ENCODE data around the gene FCRL1. TPM values are rescaled to one million over a fixed set of nuclear protein-coding genes. Genes with fewer than 3 reads are reported as not detected.

FCRL1 gene
- total and polyA plus RNA-seq, 2 donors (not counting 3 experiments of a cell fraction or from before 2014, with no cell fraction given) = not detected

GRCh38 chr1:157774412-157774811 is 45.5 kb downstream of the FCRL1 start:
- H3K4me2 ChIP-seq (ENCODE audit: insufficient read depth, low read length) = no peak overlapping the region
- H3K9me3 ChIP-seq (replicated peaks; ENCODE audit: control insufficient read depth, insufficient read depth, low read length) = no peaks in the 10 kb centered on the region
- H3K36me3 ChIP-seq (ENCODE audit: control insufficient read depth in 2 of 2, extremely low read depth in 1 of 2, insufficient read depth in 2 of 2, low read length in 2 of 2) = no peaks in the 10 kb centered on the region
- intact Hi-C loops (cut with micrococcal nuclease) (no loop called here), dilution Hi-C loops (cut with MboI; ENCODE audit: extremely low pct_ligation_motif_present, low sequenced_read_pairs) (no loop called here)
- H3K4me3 ChIP-seq (replicated peaks in 1 of 3; ENCODE audit: insufficient read depth in 1 of 3, low read depth in 1 of 3, low read length in 3 of 3) = no peak overlapping the region
- no peaks in the 10 kb centered on the region for H3K9me1 ChIP-seq (replicated peaks; ENCODE audit: control insufficient read depth, extremely low read depth, insufficient read depth, low read length)
- CTCF ChIA-PET = no interaction called here
- no peak overlapping the region for H2AFZ ChIP-seq (ENCODE audit: low read depth, low read length)
- POLR2A ChIA-PET = no interaction called here
- H3K9ac ChIP-seq (replicated peaks; ENCODE audit: extremely low read depth, insufficient read depth, low read length) = no peak overlapping the region
- no peaks in the 10 kb centered on the region for H3K27me3 ChIP-seq (ENCODE audit: control insufficient read depth in 2 of 2, insufficient read depth in 2 of 2, low read length in 2 of 2)
- no TSS peak for BruUV-seq (replicated peaks)
- FAIRE-seq (no peak), DNase-seq (ENCODE audit: low read depth, low spot score) (no peak)
- H3K27ac ChIP-seq (ENCODE audit: insufficient read depth, low read depth, low read length) = no peak overlapping the region
- no peaks in the 10 kb centered on the region for H3K4me1 ChIP-seq (ENCODE audit: control insufficient read depth, extremely low read depth, insufficient read depth, low read length)
- no peaks in the 10 kb centered on the region for H3K79me2 ChIP-seq (ENCODE audit: control insufficient read depth, insufficient read depth, low read length)
- TF ChIP-seq POLR2AphosphoS5 (IDR thresholded peaks at IDR 0.05; ENCODE audit: insufficient read depth, low read depth, low read length) = no peak
- TF ChIP-seq JUN (IDR thresholded peaks at IDR 0.05; ENCODE audit: borderline replicate concordance, insufficient read depth, insufficient read length, low read depth) = no peak
- TF ChIP-seq, protein P1, sequence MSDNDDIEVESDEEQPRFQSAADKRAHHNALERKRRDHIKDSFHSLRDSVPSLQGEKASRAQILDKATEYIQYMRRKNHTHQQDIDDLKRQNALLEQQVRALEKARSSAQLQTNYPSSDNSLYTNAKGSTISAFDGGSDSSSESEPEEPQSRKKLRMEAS (IDR thresholded peaks at IDR 0.05; ENCODE audit: insufficient read depth, insufficient read length) = no peak
- TF ChIP-seq MYC (IDR thresholded peaks at IDR 0.05; ENCODE audit: low read depth, low read length) = no peak
- TF ChIP-seq FOS (IDR thresholded peaks at IDR 0.05; ENCODE audit: borderline replicate concordance, insufficient read depth, low read length) = no peak
- no peak for TF ChIP-seq EZH2 (IDR thresholded peaks at IDR 0.05; ENCODE audit: borderline replicate concordance, low read depth, low read length, severe bottlenecking)
- TF ChIP-seq GATA2 (IDR thresholded peaks at IDR 0.05; ENCODE audit: insufficient read depth, insufficient read length, low read depth, low read length) = no peak
- TF ChIP-seq POLR2A (IDR thresholded peaks at IDR 0.05; ENCODE audit: low read depth, low read length) = no peak
- TF ChIP-seq, protein P2, sequence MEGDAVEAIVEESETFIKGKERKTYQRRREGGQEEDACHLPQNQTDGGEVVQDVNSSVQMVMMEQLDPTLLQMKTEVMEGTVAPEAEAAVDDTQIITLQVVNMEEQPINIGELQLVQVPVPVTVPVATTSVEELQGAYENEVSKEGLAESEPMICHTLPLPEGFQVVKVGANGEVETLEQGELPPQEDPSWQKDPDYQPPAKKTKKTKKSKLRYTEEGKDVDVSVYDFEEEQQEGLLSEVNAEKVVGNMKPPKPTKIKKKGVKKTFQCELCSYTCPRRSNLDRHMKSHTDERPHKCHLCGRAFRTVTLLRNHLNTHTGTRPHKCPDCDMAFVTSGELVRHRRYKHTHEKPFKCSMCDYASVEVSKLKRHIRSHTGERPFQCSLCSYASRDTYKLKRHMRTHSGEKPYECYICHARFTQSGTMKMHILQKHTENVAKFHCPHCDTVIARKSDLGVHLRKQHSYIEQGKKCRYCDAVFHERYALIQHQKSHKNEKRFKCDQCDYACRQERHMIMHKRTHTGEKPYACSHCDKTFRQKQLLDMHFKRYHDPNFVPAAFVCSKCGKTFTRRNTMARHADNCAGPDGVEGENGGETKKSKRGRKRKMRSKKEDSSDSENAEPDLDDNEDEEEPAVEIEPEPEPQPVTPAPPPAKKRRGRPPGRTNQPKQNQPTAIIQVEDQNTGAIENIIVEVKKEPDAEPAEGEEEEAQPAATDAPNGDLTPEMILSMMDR (IDR thresholded peaks at IDR 0.05; ENCODE audit: extremely low read depth in 1 of 2, insufficient read depth in 1 of 2, low read depth in 1 of 2, low read length in 2 of 2) = no peak
- no peaks in the 10 kb centered on the region for H4K20me1 ChIP-seq (replicated peaks; ENCODE audit: control insufficient read depth, extremely low read depth, insufficient read depth, low read length)
